ENCODE data around the gene PCED1A.
"Not testable (repeated sequence)": the region's sequence is repeated elsewhere in the genome, so short reads cannot be mapped to it uniquely, and the experiment has no call there.

The PCED1A gene

DNA sequence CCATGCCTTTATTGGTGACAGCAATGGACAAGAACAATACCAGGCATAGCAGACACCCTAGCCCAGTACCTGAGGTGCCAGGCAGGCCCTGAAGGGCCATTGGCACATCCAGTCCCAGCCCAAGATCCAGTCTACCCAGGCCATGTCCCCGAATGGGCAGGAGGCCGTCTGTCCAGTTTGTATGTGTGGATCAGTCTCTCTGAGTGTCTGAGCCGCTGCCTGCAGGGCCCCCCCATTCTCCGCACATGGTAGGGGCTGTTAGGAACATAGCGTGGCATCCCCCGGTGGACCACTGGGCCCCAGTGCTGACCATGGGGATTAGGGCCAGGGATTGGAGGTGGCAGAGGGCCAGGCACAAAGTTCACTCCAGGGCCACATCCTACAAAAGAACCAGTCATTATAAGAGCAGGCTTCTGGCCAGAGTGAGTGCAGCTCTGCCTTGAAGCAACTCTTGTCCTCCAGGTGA lies 5.1 kb downstream of the PCED1A start:
- no peak for DNase-seq
- in situ Hi-C loops (cut with HindIII; ENCODE audit: low pct_ligation_motif_present, low pct_unique_long_range_greater_than_20kb, low sequenced_read_pairs), result no loop called here

GRCh38 chr20:2834401-2835110 lies 5.9 kb downstream of the PCED1A start:
- in situ Hi-C loops (cut with HindIII; ENCODE audit: low pct_ligation_motif_present, low pct_unique_long_range_greater_than_20kb, low sequenced_read_pairs), result no loop called here
- no peak for DNase-seq

GRCh38 chr20:2833761-2834160 lies 6.7 kb downstream of the PCED1A start:
- no peak for DNase-seq
- in situ Hi-C loops (cut with HindIII; ENCODE audit: low pct_ligation_motif_present, low pct_unique_long_range_greater_than_20kb, low sequenced_read_pairs), result no loop called here

GRCh38 chr20:2831206-2831605 lies 9.2 kb downstream of the PCED1A start:
- in situ Hi-C loops (cut with HindIII; ENCODE audit: low pct_ligation_motif_present, low pct_unique_long_range_greater_than_20kb, low sequenced_read_pairs); DNase-seq: not testable (repeated sequence)

DNA sequence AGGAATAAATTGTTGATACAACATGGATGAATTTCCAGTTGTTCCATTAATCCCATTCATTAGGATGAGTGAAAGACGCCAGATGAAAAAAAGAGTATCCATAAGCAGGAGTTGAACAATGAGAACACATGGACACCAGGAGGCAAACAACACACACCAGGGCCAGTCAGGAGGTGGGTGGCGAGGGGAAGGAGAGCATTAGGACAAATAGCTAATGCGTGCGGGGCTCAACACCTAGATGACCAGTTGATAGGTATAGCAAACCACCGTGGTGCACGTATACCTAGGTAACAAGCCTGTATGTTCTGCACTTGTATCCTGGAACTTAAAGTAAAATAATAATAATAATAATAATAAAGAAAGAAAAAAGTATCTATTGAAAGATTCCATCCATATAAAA lies 11.1 kb downstream of the PCED1A start:
- no peak for DNase-seq
- in situ Hi-C loops (cut with HindIII; ENCODE audit: low pct_ligation_motif_present, low pct_unique_long_range_greater_than_20kb, low sequenced_read_pairs), result no loop called here

DNA sequence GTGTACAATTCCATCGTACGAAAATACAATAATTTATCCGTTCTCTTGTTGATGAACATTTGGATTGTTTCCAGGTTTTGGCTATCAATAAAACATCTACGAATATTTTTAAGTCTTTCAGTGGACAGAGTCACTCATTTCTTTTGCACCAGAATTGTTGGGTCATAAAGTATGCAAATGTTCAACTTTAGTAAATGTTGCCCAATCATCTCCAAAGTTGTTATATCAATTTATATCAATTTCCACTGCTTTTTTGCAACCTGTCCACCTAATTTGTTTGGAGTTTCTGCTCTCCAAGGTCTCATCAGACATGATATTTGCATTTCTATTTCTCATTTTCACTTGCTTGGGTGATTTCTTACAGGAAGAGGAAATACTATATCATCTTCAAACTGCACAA lies 13.8 kb downstream of the PCED1A start:
- no peak for DNase-seq
- in situ Hi-C loops (cut with HindIII; ENCODE audit: low pct_ligation_motif_present, low pct_unique_long_range_greater_than_20kb, low sequenced_read_pairs), result no loop called here

DNA sequence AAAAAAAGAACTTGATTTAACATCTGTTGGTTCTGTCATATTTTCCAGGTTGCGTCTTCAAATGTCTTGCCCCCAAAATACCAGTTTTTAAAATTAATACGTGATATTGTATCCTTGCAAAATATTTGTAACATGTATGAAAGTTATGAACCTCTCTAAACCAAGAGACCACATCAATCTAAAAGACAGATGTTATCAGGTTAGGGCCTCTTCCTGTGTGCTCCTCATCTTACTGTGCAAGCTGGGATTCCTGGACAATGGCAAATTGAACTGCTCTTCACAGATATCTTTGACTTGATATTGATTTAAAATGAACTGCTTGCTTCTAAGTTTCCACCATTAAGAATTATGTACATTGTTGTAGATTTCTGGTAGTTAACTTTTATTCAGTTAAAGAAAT lies 14.7 kb downstream of the PCED1A start:
- in situ Hi-C loops (cut with HindIII; ENCODE audit: low pct_ligation_motif_present, low pct_unique_long_range_greater_than_20kb, low sequenced_read_pairs), result no loop called here
- DNase-seq, result no peak

- in situ Hi-C loops (cut with HindIII; ENCODE audit: low pct_ligation_motif_present, low pct_unique_long_range_greater_than_20kb, low sequenced_read_pairs), result no loop called here
- DNase-seq, result no peak
These were observed 18.4 kb downstream of the PCED1A start for GRCh38 chr20:2822073-2822472.

GRCh38 chr20:2820896-2821869 lies 19.3 kb downstream of the PCED1A start:
- no peak for DNase-seq
- in situ Hi-C loops (cut with HindIII; ENCODE audit: low pct_ligation_motif_present, low pct_unique_long_range_greater_than_20kb, low sequenced_read_pairs), result no loop called here

DNA sequence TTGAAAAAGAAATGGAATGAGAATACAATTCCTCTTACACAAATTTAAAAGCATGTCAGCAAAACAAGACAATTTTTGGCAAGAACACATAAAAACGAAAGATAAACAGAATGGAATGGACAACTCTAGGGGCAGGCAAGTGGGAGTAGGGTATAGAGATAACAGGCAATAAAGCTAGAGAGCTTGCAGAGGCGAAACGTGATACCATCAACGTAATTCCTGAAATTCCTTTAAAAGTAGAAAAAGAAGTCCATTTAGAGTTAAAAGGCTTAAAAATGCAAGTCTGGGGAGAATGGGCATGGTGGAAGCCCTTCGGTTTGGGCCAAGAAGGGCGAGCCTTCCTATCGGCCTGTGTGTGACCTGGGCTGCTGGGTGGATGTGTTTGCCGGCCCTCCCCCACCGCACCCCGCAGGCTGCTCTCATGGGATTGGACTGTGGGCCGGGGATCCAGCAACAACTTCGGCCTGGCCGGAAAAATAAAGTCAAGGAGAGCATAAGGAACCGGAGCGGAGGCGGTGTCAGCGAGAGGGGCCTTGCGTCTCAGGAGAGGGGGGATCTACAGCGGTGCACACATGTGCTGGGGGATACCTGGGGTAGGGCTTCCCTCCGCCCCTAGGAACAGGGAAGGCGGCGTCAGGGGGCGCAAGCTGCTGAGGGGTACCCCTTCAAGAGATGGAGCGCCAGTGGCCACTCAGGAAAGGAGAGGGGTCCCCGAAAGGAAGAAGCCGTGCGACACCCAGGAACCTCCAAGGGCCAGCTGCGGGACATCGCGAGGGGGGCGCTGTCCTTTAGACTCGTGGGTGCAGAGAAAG lies 20.2 kb downstream of the PCED1A start:
- DNase-seq, result no peak
- in situ Hi-C loops (cut with HindIII; ENCODE audit: low pct_ligation_motif_present, low pct_unique_long_range_greater_than_20kb, low sequenced_read_pairs), result no loop called here

DNA sequence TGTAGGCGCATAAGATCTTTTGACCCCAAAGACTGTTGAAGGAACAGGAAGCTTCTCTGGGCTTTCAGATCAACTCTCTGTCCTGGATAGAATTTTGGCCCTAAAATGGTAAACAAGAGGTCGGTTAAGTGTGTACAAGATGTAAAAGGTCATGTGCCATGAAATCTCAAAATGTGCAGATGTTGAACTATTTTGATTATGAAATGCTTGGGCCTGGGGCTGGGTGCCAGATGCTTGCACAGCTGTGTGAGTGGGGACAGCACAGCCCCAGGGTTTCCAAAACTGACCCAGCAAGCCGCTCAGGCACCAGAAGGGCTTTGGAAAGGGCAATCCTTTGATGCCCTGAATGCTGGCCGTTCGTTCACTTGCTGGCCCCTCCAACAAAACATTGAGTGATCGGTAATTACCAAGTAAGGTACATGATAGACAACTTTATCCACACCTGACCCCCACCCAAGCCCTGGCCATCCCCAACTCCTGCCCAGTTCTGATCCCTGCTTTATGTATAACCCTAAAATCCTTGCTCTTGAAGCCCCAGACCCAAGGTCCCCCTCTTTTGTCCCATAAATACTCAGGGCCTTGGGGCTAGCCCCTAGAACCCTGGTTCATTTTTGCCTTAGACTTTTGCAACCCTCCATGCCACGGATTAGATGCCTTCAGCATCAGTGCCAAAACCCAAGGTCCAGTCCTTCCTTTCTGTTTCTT lies 22.4 kb downstream of the PCED1A start:
- in situ Hi-C loops (cut with HindIII; ENCODE audit: low pct_ligation_motif_present, low pct_unique_long_range_greater_than_20kb, low sequenced_read_pairs), result no loop called here
- no peak for DNase-seq

DNA sequence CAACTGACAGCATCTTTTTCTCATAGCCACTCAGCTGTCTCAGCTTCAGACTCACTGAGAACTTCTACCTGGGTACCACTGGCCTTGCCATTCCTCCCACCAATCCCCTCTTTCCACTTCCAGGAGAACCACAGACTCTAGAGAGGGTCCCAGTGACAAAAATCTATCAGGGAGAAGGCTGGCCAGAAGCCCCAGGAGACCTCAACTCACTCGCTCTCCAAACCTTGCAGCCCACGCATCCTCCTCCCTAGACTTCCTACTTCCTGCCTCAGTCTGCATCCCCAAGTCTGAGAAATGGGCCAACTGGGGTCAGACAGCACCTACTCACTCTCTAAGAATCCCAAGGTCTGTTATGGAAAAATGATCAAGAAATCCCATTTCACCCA lies 23.1 kb downstream of the PCED1A start:
- no peak for DNase-seq
- in situ Hi-C loops (cut with HindIII; ENCODE audit: low pct_ligation_motif_present, low pct_unique_long_range_greater_than_20kb, low sequenced_read_pairs), result no loop called here

GRCh38 chr20:2816583-2817340 lies 23.7 kb downstream of the PCED1A start:
- in situ Hi-C loops (cut with HindIII; ENCODE audit: low pct_ligation_motif_present, low pct_unique_long_range_greater_than_20kb, low sequenced_read_pairs), result no loop called here
- no peak for DNase-seq

DNA sequence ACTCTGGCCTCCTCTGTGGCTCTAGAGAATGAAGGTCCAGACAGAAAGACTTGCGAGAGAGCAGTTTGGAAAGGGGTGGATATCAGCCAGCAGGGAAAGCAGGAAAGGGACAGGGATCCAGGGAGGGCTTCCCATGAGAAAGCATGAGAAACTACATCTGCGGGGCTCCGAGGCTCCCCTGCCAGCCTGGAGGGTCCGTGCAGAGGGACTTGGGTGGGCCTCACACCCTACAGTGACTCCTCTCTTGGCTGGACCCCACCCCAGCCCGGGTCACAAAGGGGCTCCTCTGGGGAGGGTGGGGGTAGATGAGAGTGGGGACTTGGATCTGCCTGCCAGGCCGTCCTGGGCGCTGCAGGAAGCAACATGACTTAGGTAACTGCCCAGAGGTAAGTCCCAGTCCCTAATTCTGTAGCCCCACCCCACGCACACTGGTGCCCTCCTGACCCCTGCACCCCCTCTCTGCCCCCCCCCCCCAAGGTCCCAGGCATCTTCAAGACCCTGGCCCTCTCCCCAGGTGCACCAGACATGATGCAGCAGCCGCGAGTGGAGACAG lies 24.3 kb downstream of the PCED1A start, which contains the start of gene TMEM239:
TMEM239 (plus strand) TSS at position 335 of the 553 bp plus-strand sequence; CDS start at position 526, 191 bp downstream.
- in situ Hi-C loops (cut with HindIII; ENCODE audit: low pct_ligation_motif_present, low pct_unique_long_range_greater_than_20kb, low sequenced_read_pairs), result no loop called here
- no peak for DNase-seq

DNA sequence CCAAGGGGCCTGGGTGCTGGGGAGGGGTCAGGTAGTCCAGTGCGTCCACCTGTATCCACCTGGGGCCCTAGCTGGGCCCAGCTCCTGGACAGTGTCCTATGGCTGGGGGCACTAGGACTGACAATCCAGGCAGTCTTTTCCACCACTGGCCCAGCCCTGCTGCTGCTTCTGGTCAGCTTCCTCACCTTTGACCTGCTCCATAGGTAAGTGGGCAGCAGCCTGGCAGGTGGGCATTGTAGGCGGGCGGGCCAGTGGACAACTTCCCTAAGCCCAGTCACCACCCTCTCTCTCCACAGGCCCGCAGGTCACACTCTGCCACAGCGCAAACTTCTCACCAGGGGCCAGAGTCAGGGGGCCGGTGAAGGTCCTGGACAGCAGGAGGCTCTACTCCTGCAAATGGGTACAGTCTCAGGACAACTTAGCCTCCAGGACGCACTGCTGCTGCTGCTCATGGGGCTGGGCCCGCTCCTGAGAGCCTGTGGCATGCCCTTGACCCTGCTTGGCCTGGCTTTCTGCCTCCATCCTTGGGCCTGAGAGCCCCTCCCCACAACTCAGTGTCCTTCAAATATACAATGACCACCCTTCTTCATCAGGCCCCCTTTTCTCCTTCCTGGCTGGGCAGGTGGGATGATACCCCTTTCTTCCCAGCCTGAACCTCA lies 25.1 kb downstream of the PCED1A start:
- in situ Hi-C loops (cut with HindIII; ENCODE audit: low pct_ligation_motif_present, low pct_unique_long_range_greater_than_20kb, low sequenced_read_pairs), result no loop called here
- no peak for DNase-seq

GRCh38 chr20:2814587-2815051 lies 25.8 kb downstream of the PCED1A start, which contains the start of gene C20orf141:
Gene C20orf141 (plus strand): TSS chr20:2814987. CDS start chr20:2815185, 198 bp downstream.
- in situ Hi-C loops (cut with HindIII; ENCODE audit: low pct_ligation_motif_present, low pct_unique_long_range_greater_than_20kb, low sequenced_read_pairs), result no loop called here
- peak; percentile 89 for DNase-seq

- in situ Hi-C loops (cut with HindIII; ENCODE audit: low pct_ligation_motif_present, low pct_unique_long_range_greater_than_20kb, low sequenced_read_pairs), result no loop called here
- DNase-seq, result no peak
These were observed 26.4 kb downstream of the PCED1A start for GRCh38 chr20:2814076-2814475.

All from ACHN (cell line).